ENCODE results near the gene MTA3. TPM values are rescaled to one million over a fixed set of nuclear protein-coding genes. Genes with fewer than 3 reads are reported as not detected.

The MTA3 gene
- total and polyA plus RNA-seq, 8 donors, result 23.9 to 82.8 (median 70.6) TPM

DNA sequence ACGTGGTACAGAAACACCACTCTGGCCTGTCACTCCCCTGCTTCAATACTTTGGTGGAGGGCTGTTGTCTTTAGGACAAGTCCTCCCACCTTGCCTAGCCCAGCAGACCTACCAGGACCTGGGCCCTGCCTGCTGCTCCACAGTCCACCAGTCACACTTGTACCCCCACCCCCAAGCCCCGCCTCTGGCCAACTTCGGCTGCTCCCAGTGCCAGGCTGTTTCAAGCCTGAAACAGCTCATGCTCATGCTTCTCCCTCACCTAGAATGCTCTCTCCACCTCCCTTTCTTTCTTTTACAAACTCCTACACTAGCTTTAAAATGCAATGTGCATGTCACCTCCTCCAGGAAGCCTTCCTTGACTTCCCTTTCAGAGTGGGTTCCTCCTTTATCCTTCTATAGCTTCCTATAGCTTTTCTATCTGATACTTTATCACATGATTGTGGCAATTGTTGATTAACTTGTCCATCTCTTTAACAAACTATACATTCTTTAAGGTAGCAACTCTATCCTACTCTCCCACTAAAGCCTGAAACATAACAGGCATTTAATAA lies 200.3 kb downstream of the MTA3 start:
- H3K36me3 ChIP-seq, result no peaks in the 10 kb centered on the region
- no peaks in the 10 kb centered on the region for H3K27me3 ChIP-seq
- H3K4me1 ChIP-seq, result peaks cover 0 to 5% of the 10 kb centered on the region in 2 donors
- H3K4me3 ChIP-seq, result no peak overlapping the region
- H3K27ac ChIP-seq, result no peak overlapping the region
- TF ChIP-seq CTCF (IDR thresholded peaks at IDR 0.05), result no peak
- no peaks in the 10 kb centered on the region for H3K9me3 ChIP-seq
- intact Hi-C loops (cut with DNase I), result no loop called here
- DNase-seq, result no peak
- ATAC-seq, result no peak

GRCh38 chr2:42769583-42770287 lies 201.3 kb downstream of the MTA3 start:
- no peak overlapping the region for H3K27ac ChIP-seq
- no peaks in the 10 kb centered on the region for H3K27me3 ChIP-seq
- intact Hi-C loops (cut with DNase I), result no loop called here
- H3K4me1 ChIP-seq, result peaks cover 0 to 5% of the 10 kb centered on the region in 2 donors
- no peak for TF ChIP-seq CTCF (IDR thresholded peaks at IDR 0.05)
- ATAC-seq (no peak), DNase-seq (no peak)
- H3K9me3 ChIP-seq, result no peaks in the 10 kb centered on the region
- no peaks in the 10 kb centered on the region for H3K36me3 ChIP-seq
- no peak overlapping the region for H3K4me3 ChIP-seq

GRCh38 chr2:42770288-42771131 lies 202.1 kb downstream of the MTA3 start:
- Histone ChIP-seq H3K27ac (no peak overlapping the region), H3K27me3 (no peaks in the 10 kb centered on the region), H3K36me3 (no peaks in the 10 kb centered on the region), H3K4me3 (no peak overlapping the region), H3K4me1 (peaks cover 0 to 5% of the 10 kb centered on the region in 2 donors), H3K9me3 (no peaks in the 10 kb centered on the region)
- TF ChIP-seq CTCF (IDR thresholded peaks at IDR 0.05), result peak; percentile 19 to 51
- ATAC-seq (peak; percentile 91), DNase-seq (peak in 1 of 4 donors; percentile 35)
- intact Hi-C loops (cut with DNase I), result no loop called here

DNA sequence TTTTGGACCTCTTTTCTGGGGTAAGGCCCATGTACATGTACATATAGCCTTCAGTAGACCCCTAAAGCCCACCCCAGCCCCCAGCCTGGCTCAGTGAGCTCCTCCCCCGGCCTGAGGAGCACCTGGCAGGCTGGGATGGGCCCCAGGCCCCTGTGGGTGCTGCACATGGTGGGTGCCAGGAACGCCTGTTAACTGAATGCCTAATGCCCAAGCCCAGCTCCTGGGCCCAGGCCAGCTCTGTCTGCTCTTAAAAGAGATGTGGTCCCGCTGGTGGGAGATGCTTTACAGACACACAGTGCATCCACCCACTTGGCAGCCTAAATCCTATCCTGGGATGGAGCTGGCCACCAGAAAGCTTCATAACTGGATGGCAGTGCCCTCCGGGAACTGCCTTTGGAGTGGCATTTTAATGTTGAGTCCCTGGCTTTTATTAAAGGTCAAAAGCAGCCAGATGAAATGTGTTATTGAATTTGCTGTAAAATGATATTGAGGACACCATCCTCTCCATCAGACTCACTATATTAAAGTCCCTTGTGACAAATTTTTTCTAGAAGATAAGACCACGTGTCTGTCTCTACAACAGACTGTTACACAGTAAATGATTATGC lies 203.2 kb downstream of the MTA3 start:
- DNase-seq (no peak), ATAC-seq (no peak)
- peaks cover 0 to 5% of the 10 kb centered on the region in 2 donors for H3K4me1 ChIP-seq
- H3K9me3 ChIP-seq, result no peaks in the 10 kb centered on the region
- no peak for TF ChIP-seq CTCF (IDR thresholded peaks at IDR 0.05)
- no peak overlapping the region for H3K4me3 ChIP-seq
- no peaks in the 10 kb centered on the region for H3K27me3 ChIP-seq
- no peaks in the 10 kb centered on the region for H3K36me3 ChIP-seq
- intact Hi-C loops (cut with DNase I), result no loop called here
- H3K27ac ChIP-seq, result no peak overlapping the region
